NCI-H524 treated with DMSO at 0.1 percent for 48 hours (cell line): ENCODE results near the gene CNEP1R1.

Source experiments
- DNase-seq: peaks from one replicate; lab custom pipeline; 2025; lab: John Stamatoyannopoulos, UW

CNEP1R1 gene

GRCh38 chr16:50017553-50017952, 7.5 kb upstream of the CNEP1R1 start:
- no peak for DNase-seq

- no peak for DNase-seq
Measured at GRCh38 chr16:50021544-50021943, 3.5 kb upstream of the CNEP1R1 start.

- no peak for DNase-seq
Measured at GRCh38 chr16:50023641-50024040, 1.4 kb upstream of the CNEP1R1 start.

GRCh38 chr16:50024207-50024606, 818 bp upstream of the CNEP1R1 start:
- DNase-seq: no peak

- no peak for DNase-seq
Measured at GRCh38 chr16:50025537-50025931, 509 bp downstream of the CNEP1R1 start.

GRCh38 chr16:50027829-50028228, 2.8 kb downstream of the CNEP1R1 start:
- no peak for DNase-seq

- DNase-seq: no peak
Measured at GRCh38 chr16:50035468-50035992, 10.5 kb downstream of the CNEP1R1 start.

- no peak for DNase-seq
Measured at GRCh38 chr16:50036426-50036825, 11.4 kb downstream of the CNEP1R1 start.

GRCh38 chr16:50037662-50038220, 12.7 kb downstream of the CNEP1R1 start:
- DNase-seq: no peak

- DNase-seq: no peak
Measured at GRCh38 chr16:50038286-50038685, 13.3 kb downstream of the CNEP1R1 start.

- DNase-seq: no peak
Measured at GRCh38 chr16:50038756-50039529, 13.9 kb downstream of the CNEP1R1 start.

GRCh38 chr16:50040018-50040417, 15.0 kb downstream of the CNEP1R1 start:
- no peak for DNase-seq

- DNase-seq: no peak
Measured at GRCh38 chr16:50040710-50041109, 15.7 kb downstream of the CNEP1R1 start.

GRCh38 chr16:50043358-50043757, 18.3 kb downstream of the CNEP1R1 start:
- DNase-seq: no peak

GRCh38 chr16:50045412-50045811, 20.4 kb downstream of the CNEP1R1 start:
- DNase-seq: no peak

GRCh38 chr16:50046853-50047252, 21.8 kb downstream of the CNEP1R1 start:
- no peak for DNase-seq

GRCh38 chr16:50047864-50048263, 22.8 kb downstream of the CNEP1R1 start:
- no peak for DNase-seq

GRCh38 chr16:50050802-50051201, 25.8 kb downstream of the CNEP1R1 start:
- DNase-seq: no peak

- DNase-seq: no peak
Measured at GRCh38 chr16:50056226-50056625, 31.2 kb downstream of the CNEP1R1 start.

- no peak for DNase-seq
Measured at GRCh38 chr16:50058091-50058771, 33.2 kb downstream of the CNEP1R1 start.

- DNase-seq: no peak
Measured at GRCh38 chr16:50059111-50059510, 34.1 kb downstream of the CNEP1R1 start.

GRCh38 chr16:50059669-50060068, 34.6 kb downstream of the CNEP1R1 start:
- no peak for DNase-seq

GRCh38 chr16:50061326-50061725, 36.3 kb downstream of the CNEP1R1 start:
- no peak for DNase-seq
